Cerebellar cortex (tissue), 1 donor: ENCODE data around the gene MARK2.
A peak's percentile ranks its signal among the peaks of the same experiment; 100 is the strongest.

Experiments
- DNase-seq: peaks from one replicate; pipeline ENCODE4 v3.0.0-alpha.2; 2015; ENCODE audit warnings: low spot score

MARK2 gene

GRCh38 chr11:63882555-63883242 is 43.8 kb downstream of the MARK2 start:
- DNase-seq: no peak

DNA sequence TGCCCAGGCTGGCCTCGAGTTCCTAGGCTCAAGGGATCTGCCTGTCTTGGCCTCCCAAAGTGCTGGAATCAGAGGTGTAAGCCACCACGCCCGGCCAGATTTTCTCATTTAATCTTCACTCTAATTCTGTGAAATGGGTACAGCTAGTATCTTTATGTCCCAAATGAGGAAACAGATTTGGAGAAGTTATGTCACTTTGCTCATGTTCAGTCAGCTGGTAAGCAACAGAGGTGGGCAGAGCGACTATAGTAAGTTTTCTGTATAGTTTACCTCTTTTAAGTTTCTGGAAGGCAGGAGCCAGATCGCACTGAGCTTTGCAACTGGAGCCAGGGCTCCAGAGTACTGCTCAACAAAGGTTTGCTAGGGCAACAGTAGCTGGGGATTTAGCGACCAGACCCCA is 44.9 kb downstream of the MARK2 start:
- no peak for DNase-seq

GRCh38 chr11:63884196-63884932 is 45.5 kb downstream of the MARK2 start:
- no peak for DNase-seq

- DNase-seq: no peak
These were observed 48.6 kb downstream of the MARK2 start for GRCh38 chr11:63887386-63887999.

- DNase-seq: no peak
These were observed 49.5 kb downstream of the MARK2 start for GRCh38 chr11:63888170-63889086.

DNA sequence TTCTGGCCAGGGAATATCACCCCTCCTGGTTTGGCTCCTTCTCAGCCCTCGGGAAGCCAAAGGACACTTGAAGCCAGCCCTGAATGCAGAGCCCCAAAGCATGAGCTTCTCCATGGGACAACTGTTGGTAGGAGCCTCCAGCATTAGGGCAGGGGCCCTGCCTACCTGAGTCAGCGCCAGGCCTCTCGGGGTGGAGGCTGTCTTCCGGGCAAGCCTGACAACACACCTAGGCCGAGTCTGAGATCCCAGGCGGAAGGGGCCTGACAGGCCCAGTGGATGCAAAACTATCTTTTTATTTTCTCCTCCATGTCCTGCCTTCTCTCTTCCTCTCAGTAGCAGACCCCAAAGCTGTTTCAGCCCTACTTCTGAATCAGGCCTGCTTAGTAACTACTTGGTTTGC is 50.4 kb downstream of the MARK2 start:
- DNase-seq: no peak

DNA sequence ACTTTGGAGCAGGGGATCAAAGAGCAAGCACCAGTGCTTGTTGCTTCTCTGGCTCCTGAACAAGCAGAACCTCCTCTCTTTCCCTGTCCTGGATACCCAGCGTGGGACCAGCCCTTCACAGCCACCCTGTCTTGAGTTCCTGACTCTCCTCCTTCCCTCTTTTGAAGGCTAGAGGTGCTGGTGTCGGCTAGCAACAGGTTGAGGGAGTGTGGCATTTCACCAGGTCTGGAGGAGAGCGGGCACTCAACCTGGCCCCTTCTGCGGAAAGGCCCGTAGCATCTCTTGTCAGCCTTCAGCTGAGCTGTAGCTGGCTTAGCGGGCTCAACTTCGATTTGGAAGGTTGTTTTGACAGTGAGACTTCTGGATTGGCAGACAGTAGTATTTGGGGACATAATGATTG is 51.5 kb downstream of the MARK2 start:
- DNase-seq: no peak

GRCh38 chr11:63892228-63892627 is 53.3 kb downstream of the MARK2 start:
- peak; percentile 29 for DNase-seq

DNA sequence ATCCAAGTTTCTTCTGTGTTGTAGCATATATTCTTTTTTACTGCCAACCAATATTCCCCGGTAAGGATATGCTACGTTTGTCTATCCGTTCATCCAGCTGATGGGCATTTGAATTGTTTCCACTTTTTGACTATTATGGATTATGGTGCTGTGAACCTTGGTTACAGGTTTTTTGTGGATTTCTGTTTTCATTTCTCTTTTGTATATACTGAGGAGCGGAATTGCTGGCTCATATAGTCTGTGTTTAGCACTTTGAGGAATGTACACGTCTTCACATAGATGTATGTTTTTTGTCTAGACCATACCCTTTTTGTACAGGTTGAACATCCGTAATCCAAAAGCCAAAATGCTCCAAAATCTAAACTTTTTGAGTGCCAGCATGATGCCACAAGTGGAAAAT is 54.4 kb downstream of the MARK2 start:
- DNase-seq: no peak

DNA sequence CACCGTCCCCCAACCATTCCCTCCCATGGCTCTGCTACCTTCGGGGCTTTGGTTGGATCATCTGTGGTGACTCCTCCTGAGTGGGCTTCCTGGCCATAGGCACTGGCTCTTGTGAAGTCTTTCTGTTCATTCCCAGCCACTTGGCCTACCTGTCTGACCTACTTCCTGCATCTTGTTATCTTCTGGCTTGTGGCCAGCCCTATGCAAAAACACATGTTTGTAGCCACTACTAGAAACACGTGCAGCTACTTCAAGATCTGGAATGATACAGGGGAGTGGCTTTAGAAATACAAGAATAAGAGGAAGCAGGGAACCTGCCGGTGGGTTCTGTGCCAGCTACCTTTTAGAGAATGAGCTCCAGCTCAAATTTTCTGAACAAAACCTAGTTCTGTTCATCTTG is 57.2 kb downstream of the MARK2 start:
- DNase-seq: peak; percentile 33

DNA sequence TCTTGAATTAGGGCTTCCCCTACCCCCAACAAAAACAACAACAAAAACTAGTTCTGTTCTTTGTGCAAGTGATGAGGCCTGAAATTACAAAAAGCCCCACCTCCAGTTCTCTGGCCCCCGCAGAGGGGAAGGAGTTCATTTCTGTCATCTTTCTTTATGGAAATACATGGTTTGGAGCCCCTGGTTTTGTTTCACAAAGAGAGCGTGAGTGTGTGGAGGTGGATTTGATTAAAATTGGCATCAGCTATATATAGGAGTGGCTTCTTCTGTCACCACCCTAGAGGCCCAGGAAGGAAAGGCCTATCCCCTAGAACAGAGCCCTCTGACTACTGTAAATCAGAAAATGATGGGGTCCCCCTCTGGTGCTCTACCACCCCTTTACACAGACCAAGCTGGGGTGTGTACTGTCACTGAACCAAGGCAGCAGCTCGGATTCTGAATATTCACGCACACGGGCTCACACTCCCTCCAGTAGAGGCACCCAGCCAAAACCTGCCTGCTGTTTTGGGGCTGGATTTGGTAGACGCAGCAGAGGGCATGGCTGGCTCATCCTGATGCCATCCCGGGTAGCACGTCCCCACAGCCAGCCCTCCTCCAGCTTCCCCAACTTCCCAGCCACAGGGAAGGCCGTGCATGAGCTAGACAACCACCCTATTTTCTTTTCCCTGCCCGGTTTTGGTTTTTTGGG is 58.7 kb downstream of the MARK2 start:
- DNase-seq: peak; percentile 32

- DNase-seq: peak; percentile 46
These were observed 62.8 kb downstream of the MARK2 start for GRCh38 chr11:63901660-63902059.

DNA sequence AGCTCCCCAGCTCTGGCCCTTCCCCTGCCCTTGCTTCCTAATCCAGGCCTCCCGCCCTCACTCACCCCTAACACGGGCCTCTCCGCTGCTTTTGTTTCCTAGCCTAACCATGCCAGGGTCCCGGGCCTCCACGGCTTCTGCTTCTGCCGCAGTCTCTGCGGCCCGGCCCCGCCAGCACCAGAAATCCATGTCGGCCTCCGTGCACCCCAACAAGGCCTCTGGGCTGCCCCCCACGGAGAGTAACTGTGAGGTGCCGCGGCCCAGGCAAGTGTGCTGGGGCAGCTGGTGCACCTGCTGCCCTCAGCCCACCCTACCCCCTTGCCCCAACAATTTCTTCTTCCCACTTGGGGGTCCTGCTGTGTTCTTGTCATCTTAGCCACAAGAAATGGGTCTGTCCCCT is 65.0 kb downstream of the MARK2 start:
- no peak for DNase-seq

- no peak for DNase-seq
These were observed 65.8 kb downstream of the MARK2 start for GRCh38 chr11:63904743-63905142.

- peak; percentile 32 for DNase-seq
These were observed 66.3 kb downstream of the MARK2 start for GRCh38 chr11:63905179-63905578.

DNA sequence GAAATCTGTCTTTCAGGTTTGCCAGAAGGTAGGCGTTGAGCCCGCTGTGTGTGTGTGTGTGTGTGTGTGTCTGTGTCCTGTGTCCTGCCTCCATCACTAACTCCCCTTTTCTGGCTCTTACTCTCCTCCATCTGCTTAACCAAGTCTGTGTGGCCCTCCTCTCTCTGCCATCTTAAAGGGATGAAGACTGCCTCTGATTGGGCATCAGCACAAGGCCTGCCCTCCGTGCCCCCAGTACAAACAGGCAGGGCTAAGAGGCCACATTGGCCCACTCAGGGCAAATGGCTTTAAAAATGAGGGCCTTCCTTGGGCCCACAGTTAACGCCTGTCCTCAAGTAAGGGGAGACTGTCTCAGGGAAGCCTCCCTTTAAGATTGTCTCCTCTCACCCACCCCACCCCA is 67.2 kb downstream of the MARK2 start:
- no peak for DNase-seq

DNA sequence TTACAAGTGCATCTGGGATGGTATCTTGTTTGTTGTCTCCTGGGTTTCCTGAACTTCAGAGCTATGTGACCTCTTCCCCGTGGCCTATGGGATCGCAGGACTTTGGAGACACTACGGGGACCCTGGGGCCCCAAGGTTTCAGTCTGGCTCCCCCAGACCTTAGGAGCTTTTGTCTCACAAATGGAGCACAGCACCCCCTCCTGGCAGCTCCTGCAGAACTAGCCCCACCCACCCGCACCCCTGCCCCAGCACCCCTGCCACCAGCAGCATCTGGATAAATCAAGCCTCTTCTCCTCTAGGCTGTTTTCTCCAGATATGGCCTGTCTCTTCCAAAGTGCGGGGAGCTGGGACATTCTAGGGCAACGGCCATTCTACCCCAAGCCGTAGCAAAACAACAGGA is 67.7 kb downstream of the MARK2 start:
- no peak for DNase-seq

DNA sequence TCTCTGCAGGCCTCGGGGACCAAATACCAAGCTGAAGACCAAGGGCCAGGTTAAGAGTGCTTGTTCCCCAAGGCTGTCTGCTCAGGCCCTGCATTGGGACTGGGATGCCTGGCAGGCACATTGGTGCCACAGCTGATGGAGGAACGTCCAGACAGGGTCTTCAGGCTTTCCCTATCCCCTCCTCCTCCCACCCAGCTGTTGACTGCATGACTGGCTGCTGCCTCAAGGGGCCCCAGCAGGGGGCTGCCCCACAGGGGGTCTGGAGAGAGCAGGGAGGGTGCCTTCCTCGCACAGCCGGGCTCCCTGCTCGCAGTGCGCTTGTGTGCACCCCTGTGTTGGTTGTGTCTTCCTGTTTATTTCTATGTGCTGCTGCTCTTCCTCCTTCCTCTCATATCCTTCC is 68.2 kb downstream of the MARK2 start:
- no peak for DNase-seq

- peak; percentile 37 for DNase-seq
These were observed 69.1 kb downstream of the MARK2 start for GRCh38 chr11:63907808-63908530.

GRCh38 chr11:63908631-63909401 is 69.9 kb downstream of the MARK2 start:
- DNase-seq: no peak
